Mucosa of stomach (tissue), 1 donor: ENCODE results near the gene ZDHHC18.
A peak's percentile ranks its signal among the peaks of the same experiment; 100 is the strongest.
"Not testable (repeated sequence)": the region's sequence is repeated elsewhere in the genome, so short reads cannot be mapped to it uniquely, and the experiment has no call there.

ENCODE experiments used
- H3K27me3 ChIP-seq: one replicate; pipeline ENCODE4 v1.7.0; 2013; ENCODE audit warnings: mild to moderate bottlenecking, low read length; ENCODE audit not compliant: control insufficient read depth, insufficient read depth
- H3K36me3 ChIP-seq: one replicate; pipeline ENCODE4 v1.7.0; 2013; ENCODE audit warnings: low read length; ENCODE audit not compliant: control insufficient read depth, insufficient read depth
- H3K4me1 ChIP-seq: one replicate; pipeline ENCODE4 v1.7.0; 2013; ENCODE audit warnings: mild to moderate bottlenecking, low read length; ENCODE audit not compliant: control insufficient read depth, insufficient read depth
- H3K4me3 ChIP-seq: one replicate; pipeline ENCODE4 v1.7.0; 2013; ENCODE audit warnings: low read length
- H3K9ac ChIP-seq: one replicate; pipeline ENCODE4 v1.7.0; 2013; ENCODE audit warnings: mild to moderate bottlenecking, low read length, moderate library complexity
- H3K9me3 ChIP-seq: one replicate; pipeline ENCODE4 v1.7.0; 2013; ENCODE audit warnings: mild to moderate bottlenecking, low read length, moderate library complexity; ENCODE audit not compliant: control insufficient read depth
- donor health status: Pancreatic carcinoma.

Gene ZDHHC18

GRCh38 chr1:26797627-26798026, 28.9 kb upstream of the ZDHHC18 start:
- Histone ChIP-seq H3K27me3 (no peaks in the 10 kb centered on the region), H3K4me1 (peaks cover 6% of the 10 kb centered on the region), H3K4me3 (no peak overlapping the region), H3K36me3 (peaks cover 4% of the 10 kb centered on the region), H3K9ac (no peak overlapping the region), H3K9me3 (no peaks in the 10 kb centered on the region)

DNA sequence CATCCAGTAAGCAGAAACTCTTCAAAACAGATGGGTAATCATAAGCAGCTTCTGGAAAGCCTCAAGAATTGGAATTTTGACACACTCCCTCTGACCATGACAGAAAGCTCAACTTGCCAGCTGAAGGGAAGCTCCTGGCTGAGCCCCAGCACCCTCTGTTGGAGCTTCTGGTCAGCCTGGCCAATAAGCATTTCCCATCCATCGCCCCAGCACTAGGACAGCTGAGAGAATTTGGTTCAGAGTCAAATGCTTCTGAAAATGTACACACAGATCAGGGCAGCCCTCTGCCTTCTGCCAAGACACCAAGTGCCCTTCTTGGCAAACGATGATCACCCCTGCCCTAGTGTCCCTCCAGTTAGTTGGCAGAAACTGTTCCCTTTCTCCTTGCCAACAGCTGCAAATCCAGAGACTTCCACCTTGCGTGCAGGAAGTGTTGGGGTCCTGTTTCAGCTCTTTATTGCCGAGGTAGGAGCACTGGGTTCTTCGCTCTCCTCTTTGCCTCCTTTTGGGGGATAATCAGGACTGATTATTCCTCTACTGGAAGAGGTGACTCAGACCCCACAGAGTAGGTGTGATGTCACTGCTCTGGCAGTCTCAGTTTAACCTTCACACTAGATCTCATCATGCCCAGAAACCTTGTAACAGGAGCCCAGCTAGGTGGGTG, 26.9 kb upstream of the ZDHHC18 start:
- Histone ChIP-seq H3K36me3 (peaks cover 1% of the 10 kb centered on the region), H3K27me3 (no peaks in the 10 kb centered on the region), H3K4me1 (peaks cover 6% of the 10 kb centered on the region), H3K4me3 (no peak overlapping the region), H3K9me3 (no peaks in the 10 kb centered on the region), H3K9ac (no peak overlapping the region)

GRCh38 chr1:26803932-26804331, 22.6 kb upstream of the ZDHHC18 start:
- H3K9me3 ChIP-seq, H3K9ac ChIP-seq, H3K4me1 ChIP-seq, H3K36me3 ChIP-seq, H3K27me3 ChIP-seq, H3K4me3 ChIP-seq: not testable (repeated sequence)

- not testable (repeated sequence) for H3K27me3 ChIP-seq, H3K9me3 ChIP-seq, H3K4me1 ChIP-seq, H3K4me3 ChIP-seq, H3K36me3 ChIP-seq, H3K9ac ChIP-seq
These were observed 16.4 kb upstream of the ZDHHC18 start for GRCh38 chr1:26810105-26810504.

DNA sequence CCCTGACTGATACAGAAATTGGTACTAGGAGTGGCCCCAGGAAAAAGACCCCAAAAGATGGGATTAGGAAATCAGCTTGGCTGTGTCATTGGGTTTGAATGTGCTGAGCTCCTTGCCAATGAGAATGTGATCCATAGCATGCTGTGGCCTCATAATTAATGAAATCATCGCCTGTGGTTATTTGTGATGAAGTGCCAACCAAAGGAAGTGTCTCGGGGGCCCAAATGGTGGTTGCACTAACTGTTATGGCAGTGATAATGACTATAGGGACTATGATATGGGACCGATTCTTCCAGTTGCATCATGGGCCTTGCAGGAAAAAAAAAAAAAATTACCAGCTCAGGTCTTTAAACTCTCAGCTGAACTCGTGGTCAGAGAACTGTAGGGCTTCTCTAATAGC, 15.4 kb upstream of the ZDHHC18 start:
- Histone ChIP-seq H3K9ac (no peak overlapping the region), H3K27me3 (no peaks in the 10 kb centered on the region), H3K4me3 (no peak overlapping the region), H3K36me3 (no peaks in the 10 kb centered on the region), H3K9me3 (no peaks in the 10 kb centered on the region), H3K4me1 (no peaks in the 10 kb centered on the region)

DNA sequence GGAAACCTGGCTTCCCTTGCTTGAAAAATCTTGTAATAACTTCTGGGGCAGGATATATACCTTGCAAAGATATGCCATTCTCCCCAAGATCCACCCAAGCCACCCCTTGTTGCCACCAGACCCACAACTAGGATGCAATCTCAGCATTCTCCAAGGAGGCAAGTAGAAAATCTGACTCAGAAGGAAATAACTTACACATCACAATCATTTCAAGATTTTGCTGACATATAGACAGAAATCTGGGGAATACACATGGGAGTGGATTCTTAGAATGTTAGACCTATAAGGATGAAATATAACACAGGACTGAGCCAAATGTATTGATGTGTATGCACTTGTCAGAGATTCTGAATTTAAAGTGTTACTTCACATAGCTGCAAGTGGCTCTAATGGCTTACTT, 14.8 kb upstream of the ZDHHC18 start:
- no peaks in the 10 kb centered on the region for H3K27me3 ChIP-seq
- H3K36me3 ChIP-seq = no peaks in the 10 kb centered on the region
- H3K9ac ChIP-seq = no peak overlapping the region

GRCh38 chr1:26814377-26814776, 12.1 kb upstream of the ZDHHC18 start:
- H3K9me3 ChIP-seq = no peaks in the 10 kb centered on the region
- H3K27me3 ChIP-seq = no peaks in the 10 kb centered on the region
- no peaks in the 10 kb centered on the region for H3K4me1 ChIP-seq
- H3K9ac ChIP-seq = no peak overlapping the region
- H3K36me3 ChIP-seq = no peaks in the 10 kb centered on the region
- no peak overlapping the region for H3K4me3 ChIP-seq

More for the DNA sequence above, 14.8 kb upstream of the ZDHHC18 start:
- no peaks in the 10 kb centered on the region for H3K9me3 ChIP-seq
- no peak overlapping the region for H3K4me3 ChIP-seq
- H3K4me1 ChIP-seq = no peaks in the 10 kb centered on the region

DNA sequence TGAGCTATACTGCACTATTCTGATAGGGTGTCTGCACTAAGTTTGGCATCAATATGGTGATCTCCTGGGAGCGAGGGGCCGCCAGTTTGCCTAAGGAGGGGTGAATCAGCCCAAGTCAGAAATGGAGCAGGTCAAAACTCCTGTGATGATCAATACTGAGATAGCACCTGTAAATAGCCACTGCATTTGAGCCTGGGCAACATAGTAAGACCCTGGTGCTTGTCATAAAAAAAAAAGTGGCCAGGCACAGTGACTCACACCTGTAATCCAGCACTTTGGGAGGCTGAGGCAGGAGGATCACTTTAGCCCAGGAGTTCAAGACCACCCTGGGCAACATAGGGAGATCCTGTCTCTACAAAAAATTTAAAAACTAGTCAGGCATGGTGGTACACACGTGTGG, 11.6 kb upstream of the ZDHHC18 start:
- Histone ChIP-seq H3K4me3 (no peak overlapping the region), H3K36me3 (no peaks in the 10 kb centered on the region), H3K27me3 (no peaks in the 10 kb centered on the region), H3K9me3 (no peaks in the 10 kb centered on the region), H3K9ac (no peak overlapping the region), H3K4me1 (no peaks in the 10 kb centered on the region)

- H3K9ac ChIP-seq = no peak overlapping the region
- peaks cover 4% of the 10 kb centered on the region for H3K4me1 ChIP-seq
- H3K27me3 ChIP-seq = no peaks in the 10 kb centered on the region
- H3K4me3 ChIP-seq = no peak overlapping the region
- H3K36me3 ChIP-seq = no peaks in the 10 kb centered on the region
- no peaks in the 10 kb centered on the region for H3K9me3 ChIP-seq
These were observed 5.7 kb upstream of the ZDHHC18 start for GRCh38 chr1:26820784-26821269.

DNA sequence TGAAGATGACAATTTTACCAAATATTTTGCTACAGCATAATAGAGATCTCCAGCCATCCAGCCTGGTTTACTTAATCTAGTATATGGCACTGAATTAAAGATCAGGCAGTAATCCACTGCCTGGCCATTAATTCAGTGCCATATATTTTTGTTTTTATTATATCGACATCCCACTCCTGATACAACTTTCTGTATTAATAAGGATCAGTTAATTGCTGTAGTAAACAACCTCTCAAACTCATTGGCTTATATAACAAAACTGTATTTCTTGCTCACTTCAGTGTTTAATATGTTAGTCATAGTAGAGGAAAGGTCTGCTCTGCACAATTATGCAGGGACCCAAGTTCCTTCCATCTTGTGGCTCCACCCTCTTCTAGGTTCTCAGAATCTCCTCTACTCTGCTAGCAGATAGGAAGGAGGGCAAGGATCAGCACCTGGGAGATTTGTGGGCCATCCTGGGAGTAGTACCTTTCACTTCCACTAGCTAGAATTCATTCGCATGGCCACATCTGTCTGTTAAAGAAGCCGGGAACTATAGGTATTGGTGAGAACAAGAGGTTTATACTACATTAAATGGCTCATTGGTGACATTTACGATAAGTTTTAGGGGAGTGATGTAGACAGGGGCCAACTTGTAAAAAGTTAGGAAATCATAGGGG, 3.6 kb upstream of the ZDHHC18 start:
- Histone ChIP-seq H3K36me3 (no peaks in the 10 kb centered on the region), H3K27me3 (no peaks in the 10 kb centered on the region), H3K4me3 (no peak overlapping the region), H3K9ac (no peak overlapping the region), H3K4me1 (peaks cover 17% of the 10 kb centered on the region), H3K9me3 (no peaks in the 10 kb centered on the region)

DNA sequence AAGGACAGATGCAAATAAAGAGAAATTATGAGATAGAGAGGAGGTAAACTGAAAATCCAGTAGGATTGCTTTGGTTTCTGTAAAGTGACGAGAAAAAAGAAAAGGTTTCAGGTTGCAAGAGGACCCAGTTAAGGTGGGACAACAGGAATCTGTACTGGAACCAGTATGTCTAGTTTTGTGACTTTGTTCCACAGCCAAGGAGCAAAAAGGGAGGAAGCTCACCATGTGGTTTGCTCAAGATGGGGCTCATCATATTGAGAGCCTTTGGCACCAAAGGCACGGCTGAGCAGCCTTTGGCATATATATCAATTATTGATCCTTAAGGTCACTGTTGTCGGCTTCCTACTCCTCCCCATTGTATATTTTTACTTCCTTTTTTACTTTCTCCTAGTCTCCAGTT, 1.8 kb upstream of the ZDHHC18 start:
- Histone ChIP-seq H3K27me3 (no peaks in the 10 kb centered on the region), H3K9ac (no peak overlapping the region), H3K9me3 (no peaks in the 10 kb centered on the region), H3K4me1 (peaks cover 23% of the 10 kb centered on the region), H3K36me3 (no peaks in the 10 kb centered on the region), H3K4me3 (no peak overlapping the region)

DNA sequence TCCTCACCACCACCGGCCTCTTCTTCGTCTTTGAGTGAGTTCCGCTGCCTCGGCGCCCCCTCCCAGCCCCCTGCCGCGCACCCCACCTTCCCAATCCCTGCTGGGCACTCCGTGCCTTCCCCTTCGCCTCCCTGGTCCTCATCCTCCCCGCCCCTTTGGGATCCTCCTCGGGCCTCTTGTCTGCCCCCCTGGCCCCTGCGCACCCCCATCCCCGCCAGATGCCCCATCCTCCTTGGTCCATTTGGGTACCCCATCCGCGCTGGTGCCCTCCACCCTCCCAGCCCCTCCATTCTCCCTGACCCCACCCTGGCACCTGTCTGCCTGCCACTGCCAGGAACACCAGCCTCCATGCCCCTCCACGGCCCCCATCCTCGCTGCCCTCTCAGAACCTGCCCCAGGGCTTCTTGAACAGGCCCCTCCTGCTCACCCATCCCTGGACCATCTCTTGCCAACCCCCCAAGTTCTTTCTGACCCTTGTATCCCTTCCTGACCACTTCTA, 667 bp downstream of the ZDHHC18 start:
- no peaks in the 10 kb centered on the region for H3K27me3 ChIP-seq
- H3K4me1 ChIP-seq = peaks cover 35% of the 10 kb centered on the region
- H3K4me3 ChIP-seq = peak overlapping the region; percentile 26
- no peaks in the 10 kb centered on the region for H3K9me3 ChIP-seq
- peak overlapping the region; percentile 70 for H3K9ac ChIP-seq
- H3K36me3 ChIP-seq = no peaks in the 10 kb centered on the region
